Measurements from ENCODE around the gene SPATA20. TPM values are rescaled to one million over a fixed set of nuclear protein-coding genes. Genes with fewer than 3 reads are reported as not detected.

SPATA20 gene
- polyA plus RNA-seq, 1 donor from 2014 or later: 53.5 TPM

- Histone ChIP-seq H3K9me3 (ENCODE audit: low read length) (no peaks in the 10 kb centered on the region), H3F3A (ENCODE audit: insufficient read depth, low read length, poor library complexity, severe bottlenecking) (no peaks in the 10 kb centered on the region), H2AFZ (ENCODE audit: low read depth, low read length) (no peak overlapping the region), H4K20me1 (ENCODE audit: insufficient read depth) (no peaks in the 10 kb centered on the region), H3K9ac (ENCODE audit: low read length) (no peak overlapping the region), H3K27me3 (ENCODE audit: insufficient read depth, low read depth, low read length) (peaks cover 50% of the 10 kb centered on the region), H3K4me2 (ENCODE audit: low read length) (no peak overlapping the region), H3K4me3 (ENCODE audit: low read length) (peak overlapping the region; percentile 87), H3K9me2 (ENCODE audit: insufficient read depth, low read length) (no peaks in the 10 kb centered on the region), H3K36me3 (ENCODE audit: insufficient read depth, low read length) (no peaks in the 10 kb centered on the region), H3K79me2 (replicated peaks; ENCODE audit: insufficient read depth, low read length) (no peaks in the 10 kb centered on the region), H3K27ac (ENCODE audit: low read length) (no peak overlapping the region)
- no peak for TF ChIP-seq MXI1 (conservative IDR thresholded peaks at IDR 0.05; ENCODE audit: poor library complexity, severe bottlenecking)
- TF ChIP-seq REST (IDR thresholded peaks at IDR 0.05; ENCODE audit: borderline replicate concordance): no peak
- TF ChIP-seq EZH2 (IDR thresholded peaks at IDR 0.05; ENCODE audit: borderline replicate concordance, insufficient read depth, low read length, poor library complexity, severe bottlenecking): no peak
- TF ChIP-seq EP300 (conservative IDR thresholded peaks at IDR 0.05; ENCODE audit: poor library complexity, severe bottlenecking): no peak
- no peak for TF ChIP-seq TAF1 (IDR thresholded peaks at IDR 0.05; ENCODE audit: low read depth)
- no peak for TF ChIP-seq SMC3 (conservative IDR thresholded peaks at IDR 0.05; ENCODE audit: poor library complexity)
- no peak for TF ChIP-seq CTCF (IDR thresholded peaks at IDR 0.05; ENCODE audit: poor library complexity, severe bottlenecking)
- no peak for TF ChIP-seq RAD21 (conservative IDR thresholded peaks at IDR 0.05)
- TF ChIP-seq POLR2AphosphoS5 (IDR thresholded peaks at IDR 0.05): no peak
These were observed 11.6 kb downstream of the SPATA20 start for GRCh38 chr17:50558581-50558940.

- Histone ChIP-seq H4K20me1 (ENCODE audit: insufficient read depth) (no peaks in the 10 kb centered on the region), H3K9me3 (ENCODE audit: low read length) (no peaks in the 10 kb centered on the region), H3F3A (ENCODE audit: insufficient read depth, low read length, poor library complexity, severe bottlenecking) (no peaks in the 10 kb centered on the region), H2AFZ (ENCODE audit: low read depth, low read length) (no peak overlapping the region), H3K27ac (ENCODE audit: low read length) (no peak overlapping the region), H3K27me3 (ENCODE audit: insufficient read depth, low read depth, low read length) (peaks cover 50% of the 10 kb centered on the region), H3K9me2 (ENCODE audit: insufficient read depth, low read length) (no peaks in the 10 kb centered on the region), H3K4me2 (ENCODE audit: low read length) (peak overlapping the region; percentile 22), H3K4me3 (ENCODE audit: low read length) (peak overlapping the region; percentile 87), H3K79me2 (replicated peaks; ENCODE audit: insufficient read depth, low read length) (no peaks in the 10 kb centered on the region), H3K9ac (ENCODE audit: low read length) (peak overlapping the region; percentile 35), H3K36me3 (ENCODE audit: insufficient read depth, low read length) (no peaks in the 10 kb centered on the region)
- no peak for TF ChIP-seq EP300 (conservative IDR thresholded peaks at IDR 0.05; ENCODE audit: poor library complexity, severe bottlenecking)
- TF ChIP-seq REST (IDR thresholded peaks at IDR 0.05; ENCODE audit: borderline replicate concordance): no peak
These were observed 12.1 kb downstream of the SPATA20 start for GRCh38 chr17:50558941-50559614.

Measured in neural cell (in vitro differentiated cells).